ENCODE results near the gene SINHCAF. TPM values are rescaled to one million over a fixed set of nuclear protein-coding genes. Genes with fewer than 3 reads are reported as not detected.

SINHCAF gene
- total RNA-seq, 2 donors from 2014 or later, result 10.2 to 47.5 TPM

DNA sequence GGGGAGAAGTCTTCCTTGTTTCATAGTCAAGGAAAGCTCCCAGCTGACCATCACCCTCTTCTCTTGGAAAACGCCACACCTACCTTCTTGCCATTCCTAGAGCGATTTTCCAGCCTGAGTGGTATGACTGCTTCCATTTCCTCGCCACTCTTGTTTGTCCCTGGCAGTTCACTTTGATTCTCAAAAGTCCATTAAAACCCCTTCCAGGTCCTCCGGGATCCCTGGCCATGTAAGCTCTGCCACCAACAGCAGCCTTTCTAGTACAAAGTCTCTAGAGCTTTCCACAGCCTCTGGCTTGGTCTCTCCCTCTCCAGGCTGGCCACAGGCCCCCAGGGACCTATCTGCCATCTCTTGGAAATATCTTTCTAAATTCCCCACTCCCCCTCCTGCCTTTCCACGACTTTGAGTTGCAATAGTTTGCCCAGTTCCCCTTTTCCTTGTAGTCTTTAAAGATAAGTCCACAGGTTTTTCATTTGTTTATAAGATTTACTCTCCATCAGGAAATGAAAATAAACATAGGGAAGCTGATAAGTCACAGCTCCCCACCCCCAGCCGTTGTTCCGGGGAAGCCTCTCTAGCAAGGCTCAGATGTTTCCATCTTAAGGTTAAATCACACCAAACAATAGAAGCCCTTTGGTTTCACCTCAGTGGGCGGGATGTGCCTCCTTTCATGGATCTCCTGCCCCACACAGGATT lies 42.9 kb upstream of the SINHCAF start:
- TF ChIP-seq, protein P1, sequence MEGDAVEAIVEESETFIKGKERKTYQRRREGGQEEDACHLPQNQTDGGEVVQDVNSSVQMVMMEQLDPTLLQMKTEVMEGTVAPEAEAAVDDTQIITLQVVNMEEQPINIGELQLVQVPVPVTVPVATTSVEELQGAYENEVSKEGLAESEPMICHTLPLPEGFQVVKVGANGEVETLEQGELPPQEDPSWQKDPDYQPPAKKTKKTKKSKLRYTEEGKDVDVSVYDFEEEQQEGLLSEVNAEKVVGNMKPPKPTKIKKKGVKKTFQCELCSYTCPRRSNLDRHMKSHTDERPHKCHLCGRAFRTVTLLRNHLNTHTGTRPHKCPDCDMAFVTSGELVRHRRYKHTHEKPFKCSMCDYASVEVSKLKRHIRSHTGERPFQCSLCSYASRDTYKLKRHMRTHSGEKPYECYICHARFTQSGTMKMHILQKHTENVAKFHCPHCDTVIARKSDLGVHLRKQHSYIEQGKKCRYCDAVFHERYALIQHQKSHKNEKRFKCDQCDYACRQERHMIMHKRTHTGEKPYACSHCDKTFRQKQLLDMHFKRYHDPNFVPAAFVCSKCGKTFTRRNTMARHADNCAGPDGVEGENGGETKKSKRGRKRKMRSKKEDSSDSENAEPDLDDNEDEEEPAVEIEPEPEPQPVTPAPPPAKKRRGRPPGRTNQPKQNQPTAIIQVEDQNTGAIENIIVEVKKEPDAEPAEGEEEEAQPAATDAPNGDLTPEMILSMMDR (IDR thresholded peaks at IDR 0.05), result no peak
- Histone ChIP-seq H3K27ac (peak overlapping the region in 1 of 2 donors; percentile 32), H3K27me3 (replicated peaks; ENCODE audit: insufficient read depth) (no peaks in the 10 kb centered on the region), H3K9me3 (no peaks in the 10 kb centered on the region), H3K4me3 (no peak overlapping the region), H3K36me3 (no peaks in the 10 kb centered on the region), H3K4me1 (ENCODE audit: control insufficient read depth in 1 of 2, low read depth in 2 of 2) (peaks cover 0 to 13% of the 10 kb centered on the region in 2 donors)
- no peak for ATAC-seq (ENCODE audit: insufficient number of reproducible peaks, low FRiP score, low read depth)
- DNase-seq (ENCODE audit: low spot score), result no peak

DNA sequence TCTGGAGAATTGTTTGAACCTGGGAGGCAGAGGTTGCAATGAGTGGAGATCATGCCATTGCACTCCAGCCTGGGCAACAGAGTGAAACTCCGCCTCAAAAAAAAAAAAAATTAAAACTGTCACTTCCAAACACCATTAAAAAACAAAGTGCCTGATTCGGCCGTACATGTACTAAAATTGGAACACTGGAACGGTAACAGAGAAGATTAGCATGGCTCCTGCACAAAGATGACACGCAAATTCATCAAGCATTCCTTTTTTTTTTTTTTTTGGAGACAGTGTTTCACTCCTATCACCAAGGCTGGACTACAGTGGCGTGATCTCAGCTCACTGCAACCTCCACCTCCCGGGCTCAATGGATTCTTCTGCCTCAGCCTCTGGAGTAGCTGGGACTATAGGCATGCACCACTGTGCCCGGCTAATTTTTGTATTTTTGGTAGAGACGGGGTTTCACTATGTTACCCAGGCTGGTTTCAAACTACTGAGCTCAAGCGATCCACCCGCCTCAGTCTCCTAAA lies 40.2 kb upstream of the SINHCAF start:
- DNase-seq (ENCODE audit: low spot score) (no peak), ATAC-seq (ENCODE audit: insufficient number of reproducible peaks, low FRiP score, low read depth) (no peak)
- Histone ChIP-seq H3K9me3 (no peaks in the 10 kb centered on the region), H3K4me1 (ENCODE audit: control insufficient read depth in 1 of 2, low read depth in 2 of 2) (peaks cover 0 to 13% of the 10 kb centered on the region in 2 donors), H3K4me3 (no peak overlapping the region), H3K36me3 (no peaks in the 10 kb centered on the region), H3K27me3 (replicated peaks; ENCODE audit: insufficient read depth) (no peaks in the 10 kb centered on the region), H3K27ac (no peak overlapping the region)
- TF ChIP-seq, protein P1 (IDR thresholded peaks at IDR 0.05), result no peak

DNA sequence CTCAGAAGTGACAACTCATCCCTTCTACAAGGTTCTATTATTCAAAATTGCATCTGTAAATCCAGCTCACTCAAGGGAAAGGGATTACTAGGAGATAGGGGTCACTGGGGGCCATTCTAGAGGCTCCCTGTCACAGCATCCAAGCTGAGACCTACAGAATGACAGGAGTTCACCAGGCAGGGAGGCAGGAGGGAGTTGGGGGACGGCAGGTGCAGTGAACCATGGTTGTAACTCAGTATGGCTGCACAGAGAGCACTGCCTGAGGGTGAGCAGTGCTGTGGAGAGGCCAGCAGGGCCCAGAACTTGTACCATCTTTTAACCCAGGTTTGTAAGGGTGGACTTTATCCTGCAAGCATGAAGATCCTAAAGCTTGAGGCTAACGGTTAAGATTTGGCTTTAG lies 37.9 kb upstream of the SINHCAF start:
- Histone ChIP-seq H3K4me3 (no peak overlapping the region), H3K27me3 (replicated peaks; ENCODE audit: insufficient read depth) (no peaks in the 10 kb centered on the region), H3K9me3 (no peaks in the 10 kb centered on the region), H3K36me3 (no peaks in the 10 kb centered on the region), H3K4me1 (ENCODE audit: control insufficient read depth in 1 of 2, low read depth in 2 of 2) (peaks cover 0 to 2% of the 10 kb centered on the region in 2 donors), H3K27ac (no peak overlapping the region)
- TF ChIP-seq, protein P1 (IDR thresholded peaks at IDR 0.05), result no peak
- ATAC-seq (ENCODE audit: insufficient number of reproducible peaks, low FRiP score, low read depth) (no peak), DNase-seq (ENCODE audit: low spot score) (no peak)

DNA sequence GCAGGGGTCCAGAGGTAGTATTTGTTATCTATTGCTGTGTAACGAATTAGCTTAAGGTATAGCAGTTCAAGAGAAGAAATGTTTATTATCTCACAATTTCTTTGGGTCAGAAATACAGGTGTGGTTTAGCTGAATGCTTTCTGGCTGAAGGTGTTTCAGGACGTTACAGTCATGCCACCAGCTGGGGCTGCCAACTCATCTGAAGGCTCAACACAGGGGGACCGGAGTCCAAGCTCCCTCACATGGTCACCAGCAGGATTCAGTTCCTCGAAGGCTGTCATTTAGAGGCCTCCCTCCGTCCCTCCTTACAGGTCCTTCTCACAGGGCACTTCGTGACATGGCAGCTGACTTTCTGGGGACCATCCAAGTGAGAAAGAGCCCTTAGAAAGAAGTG lies 37.5 kb upstream of the SINHCAF start:
- TF ChIP-seq, protein P1 (IDR thresholded peaks at IDR 0.05), result no peak
- Histone ChIP-seq H3K27ac (no peak overlapping the region), H3K9me3 (no peaks in the 10 kb centered on the region), H3K27me3 (replicated peaks; ENCODE audit: insufficient read depth) (no peaks in the 10 kb centered on the region), H3K4me1 (ENCODE audit: control insufficient read depth in 1 of 2, low read depth in 2 of 2) (no peaks in the 10 kb centered on the region), H3K36me3 (no peaks in the 10 kb centered on the region), H3K4me3 (no peak overlapping the region)
- ATAC-seq (ENCODE audit: insufficient number of reproducible peaks, low FRiP score, low read depth) (no peak), DNase-seq (ENCODE audit: low spot score) (no peak)

DNA sequence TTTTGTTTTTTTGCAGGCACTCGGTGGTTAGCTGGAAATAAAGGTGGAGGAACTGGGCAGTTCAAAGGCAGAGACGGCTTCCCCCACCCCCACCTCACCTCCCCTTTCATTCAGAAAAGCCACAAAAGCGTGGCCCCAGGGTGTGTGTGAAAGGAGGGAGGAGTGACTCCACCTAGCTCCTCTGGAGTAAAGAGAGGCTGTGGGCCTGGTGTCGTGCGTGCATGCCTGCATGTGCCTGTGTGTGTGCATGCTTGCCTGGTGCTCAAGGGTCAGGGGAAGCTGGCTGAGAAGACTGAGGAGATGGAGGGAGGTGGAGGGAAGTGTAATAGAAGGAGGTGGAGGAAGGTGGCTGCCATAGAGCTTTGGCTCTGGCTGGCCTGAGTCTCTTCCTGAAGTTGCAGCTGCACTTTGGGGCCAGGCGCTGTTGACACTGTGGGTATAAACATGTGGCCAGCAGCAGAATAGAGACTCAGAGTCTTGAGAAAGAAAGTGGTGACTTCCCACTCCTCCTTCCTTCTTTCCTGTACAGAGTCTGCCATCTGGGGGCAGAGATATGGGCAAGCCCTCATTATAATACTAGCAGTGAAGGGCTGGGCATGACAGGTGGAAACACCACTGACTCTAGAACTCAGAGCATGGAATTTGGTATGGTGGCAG lies 36.9 kb upstream of the SINHCAF start:
- H3K4me3 ChIP-seq, result no peak overlapping the region
- no peaks in the 10 kb centered on the region for H3K36me3 ChIP-seq
- TF ChIP-seq, protein P1 (IDR thresholded peaks at IDR 0.05), result no peak
- H3K9me3 ChIP-seq, result no peaks in the 10 kb centered on the region
- no peaks in the 10 kb centered on the region for H3K4me1 ChIP-seq (ENCODE audit: control insufficient read depth in 1 of 2, low read depth in 2 of 2)
- no peaks in the 10 kb centered on the region for H3K27me3 ChIP-seq (replicated peaks; ENCODE audit: insufficient read depth)
- no peak overlapping the region for H3K27ac ChIP-seq
- ATAC-seq (ENCODE audit: insufficient number of reproducible peaks, low FRiP score, low read depth) (no peak), DNase-seq (ENCODE audit: low spot score) (no peak)

Measured in thoracic aorta (tissue), 2 donors.